Common myeloid progenitor, CD34-positive (primary cell): Measurements from ENCODE around the gene BICRA.

Experiments used
- CTCF ChIA-PET: fragments of 350-600 bp; sonication (Branson Sonifier 250); formaldehyde crosslinking; loops from one replicate; lab custom pipeline; 2021; ENCODE audit warnings: antibody characterized with exemption; lab: Charles Lee
- POLR2A ChIA-PET: fragments of 350-600 bp; sonication (Branson Sonifier 250); formaldehyde crosslinking; loops from one replicate; lab custom pipeline; 2021; ENCODE audit warnings: antibody characterized with exemption; lab: Charles Lee
- DNase-seq, 3 donors: peaks; one replicate each; pipeline versions ENCODE4 v3.0.0 to v3.0.0-alpha.2; 2013
- H3K27ac ChIP-seq, 2 experiments: 1 replicate in 1 of 2; 2 replicates in 1 of 2; pipeline ENCODE4 v1.7.0; 2013; ENCODE audit warnings: inconsistent platforms in 2 of 2, low read length in 2 of 2, mild to moderate bottlenecking in 2 of 2, low read depth in 1 of 2, moderate library complexity in 1 of 2; ENCODE audit not compliant: severe bottlenecking in 2 of 2, insufficient read depth in 1 of 2, poor library complexity in 1 of 2
- H3K27me3 ChIP-seq, 5 experiments: replicated peaks in 2 of 5; 1 replicate in 3 of 5; 2 replicates in 2 of 5; pipeline versions ENCODE4 v1.6.1 to v1.7.0; 2013; ENCODE audit warnings: low read length in 4 of 5, mild to moderate bottlenecking in 2 of 5, moderate library complexity in 2 of 5, inconsistent platforms in 1 of 5; ENCODE audit not compliant: insufficient read depth in 5 of 5, control insufficient read depth in 4 of 5
- H3K36me3 ChIP-seq, 4 experiments: 1 replicate in 2 of 4; 2 replicates in 2 of 4; pipeline versions ENCODE4 v1.6.1 to v1.7.0; 2013; ENCODE audit warnings: low read length in 3 of 4, control low read depth in 1 of 4, mild to moderate bottlenecking in 1 of 4; ENCODE audit not compliant: control insufficient read depth in 4 of 4, insufficient read depth in 4 of 4
- H3K4me1 ChIP-seq, 4 experiments: 1 replicate in 3 of 4; 2 replicates in 1 of 4; pipeline versions ENCODE4 v1.6.1 to v1.7.1; 2013; ENCODE audit warnings: low read length in 3 of 4, mild to moderate bottlenecking in 3 of 4, control low read depth in 1 of 4, inconsistent platforms in 1 of 4, moderate library complexity in 1 of 4; ENCODE audit not compliant: control insufficient read depth in 4 of 4, insufficient read depth in 4 of 4; ENCODE audit errors: control extremely low read depth in 1 of 4
- H3K4me3 ChIP-seq, 7 experiments: 1 replicate in 4 of 7; 2 replicates in 3 of 7; pipeline versions ENCODE4 v1.5.1 to v1.7.0; 2013; ENCODE audit warnings: mild to moderate bottlenecking in 7 of 7, low read length in 6 of 7, moderate library complexity in 6 of 7, inconsistent platforms in 2 of 7, low read depth in 2 of 7, control low read depth in 1 of 7; ENCODE audit not compliant: insufficient read depth in 4 of 7, control insufficient read depth in 1 of 7; ENCODE audit errors: extremely low read depth in 1 of 7
- H3K9me3 ChIP-seq, 5 experiments: 1 replicate in 4 of 5; 2 replicates in 1 of 5; pipeline versions ENCODE4 v1.6.1 to v1.7.1; 2013; ENCODE audit warnings: low read length in 4 of 5, mild to moderate bottlenecking in 2 of 5, inconsistent platforms in 1 of 5, low read depth in 1 of 5, moderate library complexity in 1 of 5; ENCODE audit not compliant: control insufficient read depth in 4 of 5, insufficient read depth in 2 of 5; ENCODE audit errors: control extremely low read depth in 1 of 5
- WGBS: methylation state at CpG from one replicate; pipeline ENCODE4 v1.1.5; 2013; ENCODE audit not compliant: insufficient coverage; 5-methylcytosine and 5-hydroxymethylcytosine counted together

Gene BICRA

GRCh38 chr19:47691782-47692181 is 82.8 kb downstream of the BICRA start:
- WGBS, result 100% methylated on average over 4 of the region's 7 CpGs
- peaks cover 9 to 28% (median 14%) of the 10 kb centered on the region in 4 experiments for H3K36me3 ChIP-seq
- peaks cover 0 to 2% (median 0%) of the 10 kb centered on the region in 5 experiments for H3K9me3 ChIP-seq
- POLR2A ChIA-PET, result no interaction called here
- no peak overlapping the region for H3K27ac ChIP-seq
- H3K27me3 ChIP-seq, result no peaks in the 10 kb centered on the region
- DNase-seq, result no peak
- no peaks in the 10 kb centered on the region for H3K4me1 ChIP-seq
- CTCF ChIA-PET, result interaction anchor here (1.5 kb wide), 1 partner anchor 176 kb away, joined by 3 read pairs; no protein-coding TSS in a partner anchor
- no peak overlapping the region for H3K4me3 ChIP-seq

DNA sequence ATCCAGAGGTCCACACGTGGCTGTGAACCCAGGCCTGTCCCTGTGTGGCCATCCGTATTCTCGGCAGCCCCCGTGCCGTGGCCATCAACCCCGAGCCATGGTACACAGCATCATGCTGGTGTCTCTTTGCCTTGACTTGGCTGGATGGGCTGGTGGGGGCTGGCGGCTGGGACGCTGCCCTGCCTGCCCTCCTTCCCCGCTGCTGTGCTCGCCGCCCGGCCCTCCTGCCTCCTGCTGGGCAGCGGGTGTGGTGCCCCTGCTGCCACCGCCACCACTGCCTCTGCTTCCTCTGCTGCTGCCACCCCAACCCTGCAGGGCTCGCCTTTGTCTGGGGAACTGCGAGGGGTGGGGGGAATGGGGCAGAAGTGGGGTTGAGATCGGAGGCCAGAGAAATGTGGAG is 84.6 kb downstream of the BICRA start:
- CTCF ChIA-PET, result interaction anchor here (0.6 to 1.5 kb wide), 2 partner anchors 177 to 405 kb away, joined by 3 read pairs; no protein-coding TSS in a partner anchor
- WGBS, result 96% methylated on average over 17 of the region's 17 CpGs

DNA sequence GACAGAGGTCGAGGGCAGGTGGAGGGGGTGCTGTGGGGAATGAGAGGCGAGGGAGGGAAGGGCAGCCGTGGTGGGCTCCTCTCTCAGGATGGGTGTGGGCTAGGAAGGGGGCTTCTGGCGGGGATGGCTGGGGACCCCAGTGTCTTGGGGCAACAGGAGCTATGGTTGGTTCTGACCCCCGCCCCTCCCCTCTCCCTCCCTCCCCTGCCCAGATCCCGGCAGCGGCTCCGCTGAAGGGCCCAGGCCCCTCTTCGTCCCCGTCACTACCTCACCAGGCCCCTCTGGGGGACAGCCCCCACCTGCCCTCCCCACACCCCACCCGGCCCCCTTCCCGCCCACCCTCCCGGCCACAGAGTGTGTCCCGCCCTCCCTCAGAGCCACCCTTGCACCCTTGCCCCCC is 85.0 kb downstream of the BICRA start:
- H3K27ac ChIP-seq, result no peak overlapping the region
- 100% methylated on average over 1 of the region's 14 CpGs for WGBS
- H3K36me3 ChIP-seq, result peaks cover 10 to 33% (median 16%) of the 10 kb centered on the region in 4 experiments
- H3K27me3 ChIP-seq, result no peaks in the 10 kb centered on the region
- DNase-seq, result no peak
- ChIA-PET CTCF (no interaction called here), POLR2A (no interaction called here)
- no peak overlapping the region for H3K4me3 ChIP-seq
- H3K4me1 ChIP-seq, result no peaks in the 10 kb centered on the region
- peaks cover 0 to 2% (median 0%) of the 10 kb centered on the region in 5 experiments for H3K9me3 ChIP-seq

More for the DNA sequence above, 84.6 kb downstream of the BICRA start:
- H3K27me3 ChIP-seq, result no peaks in the 10 kb centered on the region
- no peak overlapping the region for H3K4me3 ChIP-seq
- H3K4me1 ChIP-seq, result no peaks in the 10 kb centered on the region
- H3K27ac ChIP-seq, result no peak overlapping the region
- DNase-seq, result no peak
- peaks cover 0 to 2% (median 0%) of the 10 kb centered on the region in 5 experiments for H3K9me3 ChIP-seq
- POLR2A ChIA-PET, result no interaction called here
- peaks cover 10 to 28% (median 14%) of the 10 kb centered on the region in 4 experiments for H3K36me3 ChIP-seq

GRCh38 chr19:47694466-47695273 is 85.7 kb downstream of the BICRA start:
- over 99% methylated on average over 19 of the region's 28 CpGs for whole genome bisulfite sequencing
- no peaks in the 10 kb centered on the region for H3K27me3 ChIP-seq
- no peak overlapping the region for H3K4me3 ChIP-seq
- CTCF ChIA-PET, result interaction anchor here (1.8 kb wide), 1 partner anchor 258 kb away, joined by 5 read pairs; no protein-coding TSS in a partner anchor
- H3K9me3 ChIP-seq, result peaks cover 0 to 2% (median 0%) of the 10 kb centered on the region in 5 experiments
- DNase-seq, result no peak
- H3K27ac ChIP-seq, result no peak overlapping the region
- POLR2A ChIA-PET, result no interaction called here
- no peaks in the 10 kb centered on the region for H3K4me1 ChIP-seq
- peaks cover 10 to 38% (median 18%) of the 10 kb centered on the region in 4 experiments for H3K36me3 ChIP-seq

DNA sequence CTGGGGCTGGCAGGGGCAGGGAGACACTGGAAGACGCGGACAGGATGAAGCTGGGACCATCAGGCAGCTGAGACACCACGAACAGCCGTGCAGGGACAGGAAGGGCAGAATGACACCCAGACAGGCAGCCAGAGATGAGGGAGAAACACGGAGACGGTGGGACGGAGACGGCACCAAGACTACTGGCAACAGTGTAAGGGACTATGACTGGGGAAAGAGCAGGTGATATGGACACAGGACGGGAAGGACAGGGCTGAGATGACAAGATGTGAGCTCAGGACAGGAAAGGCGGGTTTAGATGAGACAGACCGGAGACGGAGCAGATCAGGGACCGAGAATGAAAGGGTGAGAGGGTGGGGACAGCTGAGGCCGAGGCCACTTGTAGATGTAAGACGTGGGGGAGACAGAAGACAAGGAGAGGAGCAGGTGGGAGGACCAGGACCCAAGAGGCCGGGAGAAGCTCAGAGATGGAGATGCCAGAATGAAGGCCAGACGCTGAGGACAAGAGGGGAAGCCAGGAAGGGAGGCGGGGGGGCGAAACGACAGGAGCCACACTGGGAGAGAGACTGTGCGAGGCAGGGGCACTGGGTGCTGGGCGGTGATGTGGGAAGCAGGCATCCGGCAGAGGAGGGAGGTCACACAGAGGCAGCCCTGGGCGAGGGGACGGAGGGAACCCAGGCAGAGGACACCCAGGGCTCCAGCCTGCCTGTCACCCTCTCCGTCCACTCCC is 86.8 kb downstream of the BICRA start:
- ChIA-PET CTCF (interaction anchor here (0.9 to 1.8 kb wide), 4 partner anchors 9 to 267 kb away, joined by 3 to 5 read pairs (median 4); no protein-coding TSS in a partner anchor), POLR2A (no interaction called here)
- no peak for DNase-seq
- no peak overlapping the region for H3K4me3 ChIP-seq
- H3K27ac ChIP-seq, result no peak overlapping the region
- WGBS, result 94% methylated on average over 21 of the region's 26 CpGs
- peaks cover 0 to 2% (median 0%) of the 10 kb centered on the region in 5 experiments for H3K9me3 ChIP-seq
- no peaks in the 10 kb centered on the region for H3K27me3 ChIP-seq
- no peaks in the 10 kb centered on the region for H3K4me1 ChIP-seq
- H3K36me3 ChIP-seq, result peaks cover 9 to 41% (median 18%) of the 10 kb centered on the region in 4 experiments

- no peaks in the 10 kb centered on the region for H3K9me3 ChIP-seq
- H3K27me3 ChIP-seq, result no peaks in the 10 kb centered on the region
- peaks cover 3 to 40% (median 19%) of the 10 kb centered on the region in 4 experiments for H3K36me3 ChIP-seq
- no peak overlapping the region for H3K4me3 ChIP-seq
- WGBS, result 89% methylated on average over 4 of the region's 8 CpGs
- ChIA-PET POLR2A (interaction anchor here (0.6 kb wide), 1 partner anchor 191 kb away, joined by 3 read pairs; no protein-coding TSS in a partner anchor), CTCF (interaction anchor here (0.9 to 1.8 kb wide), 3 partner anchors 8 to 260 kb away, joined by 3 to 5 read pairs (median 4); no protein-coding TSS in a partner anchor)
- H3K4me1 ChIP-seq, result no peaks in the 10 kb centered on the region
- no peak overlapping the region for H3K27ac ChIP-seq
- DNase-seq, result no peak
Observed at GRCh38 chr19:47696635-47697034, 87.7 kb downstream of the BICRA start.
